Dermis blood vessel endothelial cell (primary cell): ENCODE measurements around the gene TARDBP. TPM values are rescaled to one million over a fixed set of nuclear protein-coding genes. Genes with fewer than 3 reads are reported as not detected.
"Not testable (repeated sequence)": the region's sequence is repeated elsewhere in the genome, so short reads cannot be mapped to it uniquely, and the experiment has no call there.

ENCODE experiments used
- DNase-seq: peaks from one replicate; pipeline ENCODE4 v3.0.0; 2010
- total RNA-seq: library from RNA; depleted of rRNA; stranded (reverse); fragments of >200 nt; gene quantifications from 2 replicates; pipeline ENCODE4 v1.2.3, GENCODE V29; 2014

TARDBP gene
- 133 and 197 TPM in 2 replicates for total RNA-seq

- DNase-seq = peak; percentile 92
These were observed at the start of gene TARDBP for GRCh38 chr1:11012260-11013159. Gene TARDBP (plus strand): TSS chr1:11012654. CDS start chr1:11013728, 1,074 bp downstream.

- no peak for DNase-seq
These were observed 46.8 kb upstream of the TARDBP start for GRCh38 chr1:10965546-10966226.

GRCh38 chr1:10967090-10967489, 45.4 kb upstream of the TARDBP start:
- DNase-seq = no peak

GRCh38 chr1:10968411-10968826, 44.0 kb upstream of the TARDBP start:
- no peak for DNase-seq

GRCh38 chr1:10969267-10969970, 43.0 kb upstream of the TARDBP start:
- no peak for DNase-seq

GRCh38 chr1:10969971-10970332, 42.5 kb upstream of the TARDBP start:
- no peak for DNase-seq

GRCh38 chr1:10973552-10973951, 38.9 kb upstream of the TARDBP start:
- DNase-seq = no peak

- DNase-seq = no peak
These were observed 38.2 kb upstream of the TARDBP start for GRCh38 chr1:10973956-10974881.

- DNase-seq = peak; percentile 36
These were observed 36.7 kb upstream of the TARDBP start for GRCh38 chr1:10975567-10976326.

- DNase-seq = no peak
These were observed 33.7 kb upstream of the TARDBP start for GRCh38 chr1:10978719-10979118.

GRCh38 chr1:10979483-10979920, 33.0 kb upstream of the TARDBP start:
- DNase-seq = peak; percentile 70

- no peak for DNase-seq
These were observed 32.3 kb upstream of the TARDBP start for GRCh38 chr1:10980094-10980577.

GRCh38 chr1:10980841-10981727, 31.4 kb upstream of the TARDBP start:
- no peak for DNase-seq

GRCh38 chr1:10986525-10986890, 25.9 kb upstream of the TARDBP start:
- no peak for DNase-seq

- DNase-seq = no peak
These were observed 24.5 kb upstream of the TARDBP start for GRCh38 chr1:10987840-10988417.

- no peak for DNase-seq
These were observed 23.4 kb upstream of the TARDBP start for GRCh38 chr1:10989095-10989494.

GRCh38 chr1:10989920-10990516, 22.4 kb upstream of the TARDBP start:
- DNase-seq = not testable (repeated sequence)

GRCh38 chr1:10990828-10991227, 21.6 kb upstream of the TARDBP start:
- no peak for DNase-seq

- not testable (repeated sequence) for DNase-seq
These were observed 20.4 kb upstream of the TARDBP start for GRCh38 chr1:10992004-10992403.
